ENCODE measurements around the gene WDR87. TPM values are rescaled to one million over a fixed set of nuclear protein-coding genes. Genes with fewer than 3 reads are reported as not detected.

WDR87 gene
- total and polyA plus RNA-seq, 2 donors (not counting 3 experiments of a cell fraction or from before 2014, with no cell fraction given): not detected

GRCh38 chr19:37954421-37954874 lies 48.1 kb upstream of the WDR87 start:
- Histone ChIP-seq H2AFZ (ENCODE audit: low read depth, low read length) (no peak overlapping the region), H3K4me1 (ENCODE audit: control insufficient read depth, extremely low read depth, insufficient read depth, low read length) (no peaks in the 10 kb centered on the region), H3K27me3 (ENCODE audit: control insufficient read depth in 2 of 2, insufficient read depth in 2 of 2, low read length in 2 of 2) (no peaks in the 10 kb centered on the region), H3K4me3 (replicated peaks in 1 of 3; ENCODE audit: insufficient read depth in 1 of 3, low read depth in 1 of 3, low read length in 3 of 3) (no peak overlapping the region), H4K20me1 (replicated peaks; ENCODE audit: control insufficient read depth, extremely low read depth, insufficient read depth, low read length) (no peaks in the 10 kb centered on the region), H3K79me2 (ENCODE audit: control insufficient read depth, insufficient read depth, low read length) (peaks cover 49% of the 10 kb centered on the region), H3K36me3 (ENCODE audit: control insufficient read depth in 2 of 2, extremely low read depth in 1 of 2, insufficient read depth in 2 of 2, low read length in 2 of 2) (no peaks in the 10 kb centered on the region), H3K27ac (ENCODE audit: insufficient read depth, low read depth, low read length) (no peak overlapping the region), H3K4me2 (ENCODE audit: insufficient read depth, low read length) (no peak overlapping the region), H3K9ac (replicated peaks; ENCODE audit: extremely low read depth, insufficient read depth, low read length) (no peak overlapping the region), H3K9me3 (replicated peaks; ENCODE audit: control insufficient read depth, insufficient read depth, low read length) (no peaks in the 10 kb centered on the region), H3K9me1 (replicated peaks; ENCODE audit: control insufficient read depth, extremely low read depth, insufficient read depth, low read length) (no peaks in the 10 kb centered on the region)
- dilution Hi-C loops (cut with MboI; ENCODE audit: extremely low pct_ligation_motif_present, low sequenced_read_pairs): loop anchor here (5.0 kb wide), 1 partner anchor 78 kb away; no protein-coding TSS in a partner anchor
- no TSS peak for BruUV-seq (replicated peaks)
- intact Hi-C loops (cut with micrococcal nuclease): no loop called here
- ChIA-PET POLR2A (no interaction called here), CTCF (interaction anchor here (0.8 to 2.1 kb wide), 3 partner anchors 49 to 91 kb away, joined by 3 to 5 read pairs (median 4); no protein-coding TSS in a partner anchor)
- FAIRE-seq (no peak), DNase-seq (ENCODE audit: low read depth, low spot score) (no peak)
- TF ChIP-seq MAX (IDR thresholded peaks at IDR 0.05; ENCODE audit: insufficient read depth, insufficient read length): no peak

GRCh38 chr19:37953918-37954303 lies 47.5 kb upstream of the WDR87 start:
- ChIA-PET CTCF (interaction anchor here (0.8 to 2.1 kb wide), 3 partner anchors 49 to 91 kb away, joined by 3 to 5 read pairs (median 4); no protein-coding TSS in a partner anchor), POLR2A (interaction anchor here (0.5 kb wide), 1 partner anchor 130 kb away, joined by 3 read pairs; no protein-coding TSS in a partner anchor)
- dilution Hi-C loops (cut with MboI; ENCODE audit: extremely low pct_ligation_motif_present, low sequenced_read_pairs): loop anchor here (5.0 kb wide), 1 partner anchor 78 kb away; no protein-coding TSS in a partner anchor
- H3K4me3 ChIP-seq (replicated peaks in 1 of 3; ENCODE audit: insufficient read depth in 1 of 3, low read depth in 1 of 3, low read length in 3 of 3): no peak overlapping the region
- intact Hi-C loops (cut with micrococcal nuclease): no loop called here
- H3K4me1 ChIP-seq (ENCODE audit: control insufficient read depth, extremely low read depth, insufficient read depth, low read length): no peaks in the 10 kb centered on the region
- no TSS peak for BruUV-seq (replicated peaks)
- H3K9me1 ChIP-seq (replicated peaks; ENCODE audit: control insufficient read depth, extremely low read depth, insufficient read depth, low read length): no peaks in the 10 kb centered on the region
- no peak for DNase-seq (ENCODE audit: low read depth, low spot score)
- no peaks in the 10 kb centered on the region for H3K36me3 ChIP-seq (ENCODE audit: control insufficient read depth in 2 of 2, extremely low read depth in 1 of 2, insufficient read depth in 2 of 2, low read length in 2 of 2)
- no peaks in the 10 kb centered on the region for H3K9me3 ChIP-seq (replicated peaks; ENCODE audit: control insufficient read depth, insufficient read depth, low read length)
- H3K27ac ChIP-seq (ENCODE audit: insufficient read depth, low read depth, low read length): no peak overlapping the region
- H3K79me2 ChIP-seq (ENCODE audit: control insufficient read depth, insufficient read depth, low read length): peaks cover 48% of the 10 kb centered on the region
- H2AFZ ChIP-seq (ENCODE audit: low read depth, low read length): no peak overlapping the region
- H3K4me2 ChIP-seq (ENCODE audit: insufficient read depth, low read length): no peak overlapping the region
- FAIRE-seq: no peak
- TF ChIP-seq EZH2 (IDR thresholded peaks at IDR 0.05; ENCODE audit: borderline replicate concordance, low read depth, low read length, severe bottlenecking) (no peak), MYC (IDR thresholded peaks at IDR 0.05; ENCODE audit: low read depth, low read length) (no peak), GATA2 (IDR thresholded peaks at IDR 0.05; ENCODE audit: insufficient read depth, insufficient read length, low read depth, low read length) (no peak), FOS (IDR thresholded peaks at IDR 0.05; ENCODE audit: borderline replicate concordance, insufficient read depth, low read length) (no peak), JUN (IDR thresholded peaks at IDR 0.05; ENCODE audit: borderline replicate concordance, insufficient read depth, insufficient read length, low read depth) (no peak), POLR2A (IDR thresholded peaks at IDR 0.05; ENCODE audit: low read depth, low read length) (no peak), MAX (IDR thresholded peaks at IDR 0.05; ENCODE audit: insufficient read depth, insufficient read length) (no peak), CTCF (IDR thresholded peaks at IDR 0.05; ENCODE audit: extremely low read depth in 1 of 2, insufficient read depth in 1 of 2, low read depth in 1 of 2, low read length in 2 of 2) (no peak), POLR2AphosphoS5 (IDR thresholded peaks at IDR 0.05; ENCODE audit: insufficient read depth, low read depth, low read length) (no peak)
- no peaks in the 10 kb centered on the region for H4K20me1 ChIP-seq (replicated peaks; ENCODE audit: control insufficient read depth, extremely low read depth, insufficient read depth, low read length)
- no peaks in the 10 kb centered on the region for H3K27me3 ChIP-seq (ENCODE audit: control insufficient read depth in 2 of 2, insufficient read depth in 2 of 2, low read length in 2 of 2)
- no peak overlapping the region for H3K9ac ChIP-seq (replicated peaks; ENCODE audit: extremely low read depth, insufficient read depth, low read length)

All from endothelial cell of umbilical vein (primary cell).